HG02798 (cell line): ENCODE measurements around the gene ZNF397.

Experiments used
- ATAC-seq: cut with Tn5 transposase; IDR thresholded peaks from one replicate; pipeline ENCODE4 v1.9.1; 2021; ENCODE audit warnings: mild to moderate bottlenecking; ENCODE audit not compliant: unreplicated experiment, poor library complexity

Gene ZNF397

DNA sequence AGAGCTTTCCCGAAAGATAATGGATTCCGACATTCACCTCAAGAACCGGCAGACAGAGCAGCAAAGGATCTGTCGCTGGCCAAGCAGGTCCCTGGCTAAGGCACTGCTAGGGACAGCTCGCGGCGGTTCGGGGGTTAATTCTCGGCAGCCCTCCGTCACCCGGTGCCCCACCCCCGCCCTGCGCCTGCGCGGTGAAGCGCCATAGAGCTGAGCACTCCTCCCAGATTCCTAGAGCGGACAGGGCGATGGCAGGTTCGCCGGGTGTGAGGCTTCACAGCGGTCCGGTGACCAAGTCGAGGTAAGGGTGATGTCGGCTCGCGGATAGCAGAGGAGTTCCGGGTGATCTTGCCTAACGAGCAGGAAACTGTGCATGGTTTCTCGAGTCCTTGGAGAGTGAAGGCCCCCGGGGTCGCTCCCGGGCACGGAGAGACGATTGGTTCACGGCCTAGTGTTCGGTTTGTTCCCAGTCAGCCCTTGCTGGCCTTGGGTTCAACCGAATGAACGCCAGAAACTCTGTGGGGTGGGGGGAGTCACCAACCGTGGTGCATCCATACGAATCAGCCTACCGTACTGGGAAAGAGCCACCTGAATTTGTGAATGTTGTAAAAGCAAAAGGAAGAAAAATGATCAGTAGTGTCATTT, 49.4 kb downstream of the ZNF397 start, which contains the start of gene ZSCAN30:
Gene ZSCAN30, minus strand, starts transcription at position 136 of the 642 bp plus-strand sequence. CDS start 25,877 bp downstream, outside the sequence.
- peak; percentile 95 for ATAC-seq

DNA sequence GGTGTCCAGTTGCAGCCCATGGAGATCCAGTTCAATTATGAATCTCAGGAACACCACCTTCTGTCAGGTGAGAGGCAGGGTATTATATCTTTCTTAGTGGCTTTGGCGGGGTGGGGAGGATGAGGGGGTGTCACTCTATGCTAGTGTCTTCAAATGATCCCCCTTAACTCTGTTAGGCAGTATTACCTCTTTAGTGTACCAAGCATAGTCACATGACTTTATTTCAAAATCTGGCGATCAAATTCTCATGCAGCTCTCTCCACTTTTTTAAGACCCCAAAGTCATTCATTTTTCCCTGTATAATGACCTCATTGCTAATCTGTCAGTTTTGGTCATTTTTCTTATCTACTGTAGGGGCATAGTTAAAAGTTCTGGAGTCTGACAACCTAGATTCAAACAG, 50.3 kb downstream of the ZNF397 start:
- ATAC-seq, result no peak

DNA sequence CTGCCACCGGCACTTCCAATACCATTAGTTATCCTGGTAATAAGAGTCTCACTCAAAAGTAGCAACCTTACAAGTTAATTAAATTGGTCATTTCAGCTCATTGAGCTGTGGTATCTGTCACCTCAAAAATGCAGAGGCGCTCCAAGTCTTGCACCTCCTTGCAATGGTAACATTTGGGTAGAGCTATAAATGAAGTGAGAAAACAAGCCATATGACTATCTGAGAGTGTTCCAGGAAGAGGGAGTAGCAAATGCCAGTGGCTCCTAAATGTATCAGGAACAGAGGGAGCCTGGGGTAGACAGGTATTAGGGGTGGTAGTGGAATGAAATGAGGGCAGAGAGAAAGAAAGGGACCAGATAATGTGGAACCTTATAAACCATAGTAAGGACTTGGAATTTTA, 55.2 kb downstream of the ZNF397 start:
- no peak for ATAC-seq

DNA sequence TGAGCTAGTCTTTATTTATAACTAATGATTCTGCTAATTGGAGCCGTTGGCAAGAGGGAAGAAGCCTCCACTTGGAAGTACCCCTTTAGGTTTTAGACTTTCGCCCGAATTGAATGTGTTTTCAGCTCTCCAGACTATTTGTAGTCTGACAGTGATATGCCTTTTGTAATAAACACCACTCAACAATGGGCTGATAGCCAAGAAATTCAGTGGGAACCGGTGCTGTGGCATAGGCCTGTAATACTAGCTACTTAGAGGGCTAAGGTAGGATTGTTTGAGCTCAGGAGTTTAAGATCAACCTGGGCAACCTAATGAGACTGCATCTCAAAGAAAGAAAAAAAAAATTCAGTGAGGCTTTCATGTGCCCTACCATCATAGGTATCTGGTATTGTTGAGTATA, 62.8 kb downstream of the ZNF397 start:
- ATAC-seq, result no peak

DNA sequence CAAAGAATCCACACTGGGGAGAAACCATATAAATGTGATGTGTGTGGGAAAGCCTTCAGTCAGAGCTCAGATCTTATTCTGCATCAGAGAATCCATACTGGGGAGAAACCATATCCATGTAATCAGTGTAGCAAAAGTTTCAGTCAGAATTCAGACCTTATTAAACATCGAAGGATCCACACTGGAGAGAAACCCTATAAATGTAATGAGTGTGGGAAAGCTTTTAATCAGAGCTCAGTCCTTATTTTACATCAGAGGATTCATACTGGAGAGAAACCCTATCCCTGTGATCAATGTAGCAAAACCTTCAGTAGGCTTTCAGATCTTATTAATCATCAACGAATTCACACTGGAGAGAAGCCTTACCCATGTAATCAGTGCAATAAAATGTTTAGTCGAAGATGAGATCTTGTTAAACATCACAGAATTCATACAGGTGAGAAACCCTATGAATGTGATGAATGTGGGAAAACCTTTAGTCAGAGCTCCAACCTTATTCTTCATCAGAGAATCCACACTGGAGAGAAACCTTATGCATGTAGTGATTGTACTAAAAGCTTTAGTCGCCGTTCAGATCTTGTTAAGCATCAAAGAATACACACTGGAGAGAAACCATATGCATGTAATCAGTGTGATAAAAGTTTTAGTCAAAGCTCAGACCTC, 65.9 kb downstream of the ZNF397 start:
- ATAC-seq, result no peak
